ACHN (cell line): ENCODE data around the gene ZNF497.
"Not testable (repeated sequence)": the region's sequence is repeated elsewhere in the genome, so short reads cannot be mapped to it uniquely, and the experiment has no call there.

ENCODE experiments used
- DNase-seq: peaks from one replicate; pipeline ENCODE4 v3.0.0-alpha.2; 2015
- in situ Hi-C: cut with HindIII; loops from 2 replicates; pipeline ENCODE4 v1.10.0; 2017; ENCODE audit warnings: low sequenced_read_pairs, low pct_ligation_motif_present, low pct_unique_long_range_greater_than_20kb

The ZNF497 gene

DNA sequence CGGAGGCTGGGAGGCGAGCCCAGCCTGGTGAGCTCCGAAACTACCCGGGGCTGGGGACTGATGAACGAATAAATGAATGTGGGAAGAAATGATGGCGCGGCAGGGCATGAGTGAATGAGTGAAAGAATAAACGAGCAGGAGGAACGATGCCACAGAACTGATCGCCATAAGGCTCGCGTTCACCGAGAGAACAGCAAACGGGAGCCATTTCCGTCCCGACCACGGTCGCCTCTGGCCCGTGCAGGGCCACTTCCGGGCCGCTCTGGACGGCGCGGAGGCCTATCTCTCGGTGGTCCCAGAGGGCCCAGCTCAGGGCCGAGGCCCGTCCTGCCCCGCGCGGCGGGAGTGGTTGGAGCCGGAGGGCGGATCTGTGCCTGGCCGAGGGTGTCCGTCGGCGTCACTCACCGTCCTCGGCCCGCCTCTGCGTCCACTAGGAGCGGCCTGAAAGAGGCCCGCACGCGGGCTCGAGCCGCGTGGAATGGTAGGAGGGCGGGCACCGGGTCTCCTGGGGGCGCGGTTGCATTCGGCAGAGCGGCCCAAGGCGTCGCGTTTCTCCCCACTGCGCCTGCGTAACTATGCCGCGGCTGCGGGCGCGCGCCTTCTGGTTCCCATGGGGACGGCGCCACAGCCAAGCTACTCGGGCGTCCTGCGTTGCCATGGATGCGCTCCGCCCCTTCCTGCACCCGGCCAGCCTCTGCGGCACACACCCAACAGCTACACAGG, at the start of gene ZNF497:
ZNF497 (minus strand) TSS at position 480 of the 723 bp plus-strand sequence. CDS start 5,116 bp downstream, outside the sequence.
- peak; percentile 94 for DNase-seq
- in situ Hi-C loops: no loop called here

DNA sequence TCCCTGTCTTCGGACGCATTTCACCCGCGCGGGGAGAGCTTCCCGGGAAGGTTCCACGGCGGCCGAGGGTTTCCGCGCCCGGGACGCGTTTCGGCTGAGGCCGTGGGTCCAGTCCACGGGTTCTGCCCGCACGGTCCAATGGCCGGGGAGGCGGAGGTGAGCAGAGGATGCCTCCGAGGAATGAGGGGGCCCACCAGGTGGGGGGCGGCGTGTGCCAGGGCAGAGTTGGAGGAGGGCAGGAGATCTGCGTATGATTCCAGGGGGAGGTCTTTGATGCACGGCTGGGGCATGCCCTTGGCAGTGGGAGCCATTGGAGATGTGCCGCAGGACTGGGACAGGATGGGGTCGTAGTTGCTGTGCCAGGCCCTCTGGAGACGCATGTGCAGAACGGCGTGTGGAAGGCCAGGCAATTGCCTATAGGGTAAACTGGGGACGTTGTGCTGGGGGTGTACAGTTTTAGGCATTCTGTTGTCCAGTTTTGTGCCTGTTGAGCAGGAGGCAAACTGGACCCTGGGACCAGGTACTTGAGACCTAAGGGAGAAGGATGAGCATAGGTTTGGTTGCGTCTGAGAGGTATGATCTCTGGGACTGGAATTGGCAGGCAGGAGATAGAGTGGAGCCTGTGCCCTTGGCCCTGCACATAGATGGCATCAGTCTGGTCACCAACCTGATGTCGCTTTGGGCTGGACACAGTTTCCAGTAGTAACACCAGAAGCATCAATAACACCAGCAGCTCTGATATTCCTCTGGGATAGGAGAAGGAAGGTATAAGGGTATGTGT, 46.6 kb upstream of the ZNF497 start:
- DNase-seq: peak; percentile 41
- in situ Hi-C loops: no loop called here

DNA sequence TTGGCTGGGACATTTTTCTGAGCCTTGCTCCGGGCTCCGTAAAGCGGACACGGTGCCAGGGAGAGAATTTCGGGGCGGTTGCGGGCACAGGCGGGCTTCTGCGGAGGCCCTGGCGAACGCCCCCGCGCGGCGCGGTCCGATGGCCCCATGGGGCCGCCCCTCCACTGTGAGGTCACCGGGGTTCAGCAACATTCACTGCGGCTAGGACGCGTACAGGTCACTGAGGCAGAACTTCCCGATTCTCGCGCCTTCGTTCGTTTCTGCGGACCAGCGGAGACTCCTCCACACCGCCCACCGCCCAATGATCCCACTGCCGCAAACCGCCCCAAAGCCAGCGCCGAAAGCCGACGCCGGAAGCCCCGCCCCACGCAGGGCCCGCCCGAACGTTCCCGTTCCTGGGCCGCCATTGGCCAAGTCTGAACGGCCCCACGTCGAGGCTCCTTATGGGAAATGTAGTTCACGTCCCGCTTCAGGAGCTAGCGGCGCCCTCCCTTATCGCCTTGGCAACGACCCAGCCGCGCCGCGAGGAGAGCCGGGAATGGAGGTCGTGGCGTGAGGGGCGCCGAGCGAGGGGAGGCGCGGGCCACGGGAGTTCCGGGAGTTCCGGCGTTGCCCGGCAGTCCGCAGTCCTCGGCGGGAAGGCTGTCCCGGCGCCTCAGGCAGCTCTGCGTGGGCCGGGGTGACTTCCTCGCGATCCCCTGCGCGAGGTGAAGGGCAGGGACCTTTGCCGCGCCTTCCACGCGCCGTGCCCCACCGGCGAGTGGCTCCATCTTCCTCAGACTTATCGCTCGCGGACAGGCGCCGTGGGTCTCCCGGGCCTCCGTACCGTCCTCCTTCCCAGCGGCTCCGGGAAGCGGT, 45.8 kb upstream of the ZNF497 start, which contains the start of gene ZNF584:
ZNF584 (plus strand) TSS at position 498 of the 858 bp plus-strand sequence. CDS start 499 bp downstream, outside the sequence.
- in situ Hi-C loops: no loop called here
- DNase-seq: peak; percentile 92

DNA sequence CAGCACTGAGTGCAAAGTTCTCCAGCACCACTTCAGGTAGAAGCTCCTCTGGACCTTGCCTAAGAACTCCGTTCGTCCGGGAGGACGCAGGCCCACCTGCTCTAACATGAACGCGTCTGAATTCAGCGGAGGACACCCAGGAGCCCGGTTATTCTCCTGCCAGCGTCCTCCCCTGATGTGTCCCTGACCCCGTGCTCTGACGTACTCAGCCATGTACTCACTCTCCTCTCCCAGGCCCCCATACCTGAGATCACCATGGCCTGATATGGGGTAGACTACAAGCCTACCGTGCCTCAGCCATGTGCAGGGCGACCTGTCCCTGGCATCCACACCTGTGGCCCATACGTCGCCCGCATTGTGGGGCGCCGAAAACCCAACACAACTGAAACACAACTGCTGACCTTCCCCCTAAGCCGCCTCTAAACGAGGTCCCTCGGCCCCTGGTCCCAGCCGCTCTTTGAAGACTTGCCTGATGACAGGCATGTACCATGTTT, 45.2 kb upstream of the ZNF497 start:
- in situ Hi-C loops: no loop called here
- DNase-seq: no peak

DNA sequence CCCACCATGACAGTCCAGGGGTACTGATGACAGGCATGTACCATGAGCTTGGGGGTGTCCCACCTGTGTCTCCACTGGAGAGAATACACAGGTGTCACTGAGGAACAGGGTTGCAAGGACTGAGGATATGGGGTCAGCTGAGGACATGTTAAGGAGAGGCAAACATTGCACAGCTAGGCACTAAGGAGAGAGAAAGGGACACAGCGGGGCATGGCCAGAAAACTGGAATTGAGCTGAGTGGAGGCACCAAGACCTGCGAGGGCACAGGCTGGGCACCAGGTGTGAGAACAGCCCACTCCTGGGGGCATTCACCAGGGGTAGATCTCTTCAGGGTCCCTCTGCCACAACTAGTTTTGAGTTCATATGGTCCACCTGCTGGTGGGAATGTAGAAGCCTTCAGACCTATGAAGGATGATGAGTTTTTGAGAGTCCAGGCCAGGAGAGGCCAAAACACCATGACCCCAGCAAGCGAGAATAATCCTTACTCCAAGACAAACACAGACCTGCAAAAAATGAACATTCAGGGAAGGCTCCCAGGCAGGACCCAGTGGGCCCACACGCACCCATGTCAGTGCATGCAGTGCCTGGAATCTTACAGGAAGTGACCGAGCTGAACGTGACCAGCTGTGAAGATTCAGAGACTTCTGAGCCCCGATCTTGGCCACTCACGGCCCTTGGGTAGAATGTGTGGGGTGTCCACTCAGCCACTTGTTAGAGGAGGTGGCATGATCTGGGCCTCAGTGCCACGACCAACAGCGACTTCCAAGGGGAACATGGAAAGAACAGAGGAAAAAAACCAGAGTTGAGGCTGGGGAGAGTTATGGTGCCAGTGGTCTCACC, 44.5 kb upstream of the ZNF497 start:
- DNase-seq: no peak
- in situ Hi-C loops: no loop called here

DNA sequence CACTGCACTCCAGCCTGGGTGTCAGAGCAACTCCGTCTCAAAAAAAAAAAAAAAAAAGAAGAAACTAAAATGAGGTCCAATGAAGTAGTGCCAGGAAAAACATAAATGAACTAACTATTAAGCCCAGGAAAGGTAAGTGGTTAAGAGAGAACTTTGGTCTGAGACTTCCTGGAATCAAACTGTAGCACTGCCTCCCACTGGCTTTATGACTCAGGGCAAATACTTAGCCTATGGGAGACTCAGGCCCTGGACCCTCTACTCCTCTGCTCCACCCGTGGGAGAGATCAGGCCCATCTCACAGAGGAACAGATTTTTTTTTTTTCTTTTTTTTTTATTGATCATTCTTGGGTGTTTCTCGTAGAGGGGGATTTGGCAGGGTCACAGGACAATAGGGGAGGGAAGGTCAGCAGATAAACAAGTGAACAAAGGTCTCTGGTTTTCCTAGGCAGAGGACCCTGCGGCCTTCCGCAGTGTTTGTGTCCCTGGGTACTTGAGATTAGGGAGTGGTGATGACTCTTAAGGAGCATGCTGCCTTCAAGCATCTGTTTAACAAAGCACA, 41.4 kb upstream of the ZNF497 start:
- in situ Hi-C loops, DNase-seq: not testable (repeated sequence)

DNA sequence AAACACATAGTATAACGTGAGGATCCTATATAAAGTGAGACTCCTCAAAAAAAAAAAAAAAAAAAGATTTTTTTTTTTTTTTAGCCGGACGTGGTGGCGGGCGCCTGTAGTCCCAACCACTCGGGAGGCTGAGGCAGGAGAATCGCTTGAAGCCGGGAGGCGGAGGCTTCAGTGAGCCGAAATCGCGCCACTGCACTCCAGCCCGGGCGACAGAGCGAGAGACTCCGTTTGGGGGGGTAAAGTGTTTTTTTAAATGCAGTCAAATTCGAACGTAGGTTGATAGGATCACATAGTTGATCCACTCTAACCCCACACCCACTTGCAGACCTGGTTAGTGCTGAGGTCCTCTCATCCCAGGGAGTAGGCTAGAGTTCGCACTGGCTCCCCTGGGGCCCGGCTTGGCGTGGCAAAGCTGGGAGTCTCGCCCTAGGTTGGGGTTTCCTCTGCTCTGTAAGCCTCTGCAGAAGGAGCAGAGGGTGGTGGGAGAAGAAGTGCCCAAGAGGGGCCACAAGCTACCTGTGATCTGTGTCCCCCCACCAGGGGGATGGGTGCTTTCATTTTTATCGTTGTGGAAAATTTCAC, 39.4 kb upstream of the ZNF497 start:
- in situ Hi-C loops: no loop called here
- no peak for DNase-seq

DNA sequence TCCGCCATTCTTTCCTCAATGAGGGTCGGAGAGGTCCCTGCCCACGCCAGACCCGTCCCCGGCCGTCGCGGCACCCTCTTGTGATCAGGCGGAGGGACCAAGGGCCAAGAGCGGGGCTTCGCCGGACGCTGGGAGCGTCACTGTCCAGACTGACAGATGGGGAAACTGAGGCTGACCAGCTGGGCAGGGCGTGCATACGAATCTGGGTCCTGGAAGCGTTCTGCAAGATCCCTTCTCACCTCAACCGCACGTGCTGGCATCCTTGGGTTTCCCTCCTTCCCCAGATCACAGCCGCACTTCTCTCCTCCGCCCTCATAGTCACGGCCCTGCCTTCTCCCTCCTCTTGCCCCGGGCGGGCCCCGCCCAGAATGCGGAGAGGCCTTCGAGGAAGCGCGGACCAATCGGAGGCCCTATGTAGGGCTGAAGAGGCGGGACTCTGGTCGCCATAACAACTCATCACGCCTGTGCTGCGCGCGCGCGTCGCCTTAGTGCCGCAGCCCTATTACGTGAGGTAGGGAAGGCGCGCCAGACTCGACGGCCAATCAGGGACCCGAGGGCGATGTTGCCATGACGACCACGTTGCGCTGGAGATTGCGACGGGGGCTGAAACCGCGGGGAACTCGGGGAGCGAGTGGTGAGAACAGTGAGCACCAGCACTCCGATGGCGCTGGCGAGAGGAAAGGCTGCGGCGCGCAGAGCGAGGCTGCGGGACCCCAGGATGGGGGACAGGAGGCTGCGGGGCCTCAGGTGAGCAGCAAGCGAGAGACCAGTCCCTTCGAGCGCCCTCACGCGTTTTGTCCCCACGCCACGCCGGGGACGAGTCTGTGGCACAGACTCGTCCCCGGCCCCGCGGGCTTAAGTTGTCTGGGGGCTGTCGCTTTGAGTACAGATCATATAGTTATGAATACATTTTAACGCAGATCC, 38.6 kb upstream of the ZNF497 start:
- DNase-seq: peak; percentile 97
- in situ Hi-C loops: no loop called here

DNA sequence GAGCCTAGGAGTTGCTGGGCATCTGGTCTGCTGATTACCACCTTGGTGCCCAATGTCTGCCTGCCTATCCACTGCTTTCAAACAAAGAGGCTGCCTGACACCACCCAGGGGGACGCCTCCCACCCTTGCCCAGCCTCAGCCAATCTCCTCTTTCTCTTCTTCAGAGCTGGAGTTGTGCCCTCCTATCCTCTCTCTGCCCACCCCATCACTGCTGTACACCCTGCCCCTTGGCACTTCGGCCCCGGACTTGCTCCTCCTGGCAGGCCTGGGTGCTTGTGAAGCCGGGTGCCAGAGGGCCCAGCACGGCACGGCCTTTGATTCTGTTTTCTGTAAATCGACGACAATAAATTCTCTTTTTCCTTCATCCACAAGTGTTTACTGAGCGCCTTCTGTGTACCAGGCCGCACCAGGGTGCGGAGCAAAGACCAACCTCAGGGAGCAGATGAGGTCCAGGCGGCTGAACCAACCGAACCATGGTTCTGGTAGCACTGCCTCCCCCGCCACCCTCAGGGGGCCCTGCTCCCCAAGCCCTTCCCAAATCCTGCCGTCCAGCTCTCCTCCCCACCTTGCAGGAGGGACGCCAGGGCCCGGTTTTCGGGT, 37.9 kb upstream of the ZNF497 start:
- no peak for DNase-seq
- in situ Hi-C loops: no loop called here

DNA sequence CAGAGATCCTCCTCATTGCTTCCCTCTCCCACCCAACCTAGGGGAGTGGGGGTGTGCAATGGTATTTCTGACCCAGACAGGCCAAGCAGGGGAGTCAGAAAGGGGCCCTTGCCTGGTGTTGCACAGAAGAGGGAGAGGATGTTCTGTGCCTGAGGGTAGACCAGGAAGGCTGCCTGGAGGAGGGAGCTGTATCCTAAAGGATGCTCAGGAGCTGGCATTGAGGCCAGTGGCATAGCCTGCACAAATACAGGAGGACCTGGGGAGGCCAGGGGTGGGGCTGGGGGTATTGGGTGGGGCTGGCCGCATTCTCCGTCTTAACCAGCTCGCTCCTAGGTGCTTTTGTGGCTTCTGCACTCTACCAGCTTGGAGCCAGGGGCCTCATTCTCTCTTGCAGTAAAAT, 37.4 kb upstream of the ZNF497 start:
- in situ Hi-C loops: no loop called here
- DNase-seq: no peak

DNA sequence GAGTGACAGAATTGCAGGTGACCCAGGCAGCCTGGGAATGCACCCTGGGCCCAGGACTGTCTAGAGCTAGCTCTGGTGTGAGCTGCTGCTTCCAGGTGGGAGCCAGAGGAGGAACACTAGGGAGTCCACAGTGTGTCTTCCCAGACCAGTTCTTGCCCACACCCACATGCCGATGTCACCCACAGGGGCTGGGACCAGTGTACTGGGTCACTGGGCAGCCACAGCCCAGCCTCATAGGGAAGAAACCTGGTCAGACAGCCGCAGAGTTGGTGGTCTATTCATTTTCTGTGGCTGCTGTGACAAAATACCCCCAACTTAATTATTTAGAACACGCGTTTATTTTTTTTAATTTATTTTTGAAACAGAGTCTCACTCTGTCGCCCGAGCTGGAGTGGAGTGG, 36.0 kb upstream of the ZNF497 start:
- DNase-seq: no peak
- in situ Hi-C loops: no loop called here

DNA sequence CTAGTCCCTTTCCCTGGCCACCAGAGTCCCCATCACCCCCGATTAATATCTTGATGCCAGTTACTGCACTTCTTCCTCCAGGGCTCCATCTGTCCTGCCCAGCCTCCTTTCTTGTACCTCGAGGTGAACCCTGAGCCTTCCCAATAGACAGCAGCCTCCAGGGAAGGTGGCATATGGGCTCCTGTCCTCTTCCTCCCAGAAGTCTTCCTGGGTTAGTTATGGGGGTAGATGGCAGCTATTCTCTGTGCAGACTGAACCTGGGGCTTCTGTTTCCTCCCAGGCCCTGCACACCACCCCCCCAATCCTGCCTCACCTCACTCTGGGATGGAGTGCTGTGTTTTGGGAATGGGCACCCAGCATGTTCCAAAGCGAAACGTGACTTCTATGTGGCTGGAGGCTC, 35.5 kb upstream of the ZNF497 start:
- in situ Hi-C loops: no loop called here
- no peak for DNase-seq

DNA sequence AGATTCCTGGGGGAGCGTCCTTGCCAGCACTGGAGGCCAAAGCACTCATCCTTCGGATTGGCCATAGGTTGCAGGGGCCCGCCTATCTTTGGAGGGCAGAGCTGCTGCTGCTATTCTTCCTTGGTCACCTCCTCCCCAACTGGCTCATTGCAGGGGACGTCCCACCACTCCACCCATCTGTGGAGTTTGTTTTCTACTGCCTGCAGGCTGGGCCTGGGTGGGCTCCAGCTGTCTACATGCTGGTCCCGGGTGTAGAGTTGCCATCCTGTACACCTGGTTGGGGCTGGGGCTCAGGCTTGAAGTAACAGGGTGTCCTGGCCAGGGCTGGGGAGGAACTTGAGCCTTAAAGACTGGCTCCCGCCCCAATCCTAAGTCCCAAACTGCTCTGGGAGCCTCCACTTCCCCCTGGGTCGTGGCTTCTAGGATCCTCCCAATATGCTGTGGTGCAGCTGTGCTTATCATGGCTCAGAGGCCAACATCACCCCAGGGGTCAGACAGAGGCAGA, 35.0 kb upstream of the ZNF497 start:
- no peak for DNase-seq
- in situ Hi-C loops: no loop called here

DNA sequence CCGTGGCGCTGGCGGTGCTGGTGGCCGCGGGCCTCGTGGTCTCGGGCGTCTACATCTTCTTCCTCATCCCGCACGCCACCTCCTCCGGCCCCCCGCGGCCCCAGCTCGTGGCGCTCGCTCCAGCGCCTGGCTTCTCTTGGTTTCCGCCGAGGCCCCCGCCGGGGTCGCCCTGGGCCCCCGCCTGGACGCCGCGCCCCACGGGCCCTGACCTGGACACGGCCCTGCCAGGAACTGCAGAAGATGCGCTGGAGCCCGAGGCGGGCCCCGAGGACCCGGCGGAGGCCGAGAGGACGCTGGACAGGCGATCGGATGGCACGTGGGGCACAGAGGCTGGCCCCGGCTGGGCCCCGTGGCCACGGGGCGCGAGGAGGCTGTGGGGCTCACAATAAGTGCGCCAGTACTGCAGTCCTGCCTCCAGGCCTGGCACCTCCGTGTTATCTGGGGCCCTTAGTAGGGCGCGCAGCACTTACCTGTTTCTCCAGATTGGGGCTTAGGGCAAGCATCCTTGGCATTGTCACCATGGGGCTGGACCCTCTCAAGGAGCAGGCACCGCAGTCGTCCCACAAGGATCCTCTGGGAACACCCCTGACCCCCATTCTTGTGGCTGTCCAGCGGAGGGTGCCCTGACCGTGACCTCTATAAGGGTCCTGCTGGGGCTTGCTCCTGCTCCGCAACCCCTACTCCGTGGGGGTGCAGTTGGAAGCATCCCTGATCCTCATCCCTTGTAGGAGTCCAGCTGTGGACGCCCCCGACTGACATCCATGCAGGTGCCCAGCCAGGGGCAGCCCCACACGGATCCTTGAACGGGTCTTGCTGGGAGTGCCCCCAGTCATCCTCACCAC, 34.4 kb upstream of the ZNF497 start:
- in situ Hi-C loops: no loop called here
- no peak for DNase-seq

DNA sequence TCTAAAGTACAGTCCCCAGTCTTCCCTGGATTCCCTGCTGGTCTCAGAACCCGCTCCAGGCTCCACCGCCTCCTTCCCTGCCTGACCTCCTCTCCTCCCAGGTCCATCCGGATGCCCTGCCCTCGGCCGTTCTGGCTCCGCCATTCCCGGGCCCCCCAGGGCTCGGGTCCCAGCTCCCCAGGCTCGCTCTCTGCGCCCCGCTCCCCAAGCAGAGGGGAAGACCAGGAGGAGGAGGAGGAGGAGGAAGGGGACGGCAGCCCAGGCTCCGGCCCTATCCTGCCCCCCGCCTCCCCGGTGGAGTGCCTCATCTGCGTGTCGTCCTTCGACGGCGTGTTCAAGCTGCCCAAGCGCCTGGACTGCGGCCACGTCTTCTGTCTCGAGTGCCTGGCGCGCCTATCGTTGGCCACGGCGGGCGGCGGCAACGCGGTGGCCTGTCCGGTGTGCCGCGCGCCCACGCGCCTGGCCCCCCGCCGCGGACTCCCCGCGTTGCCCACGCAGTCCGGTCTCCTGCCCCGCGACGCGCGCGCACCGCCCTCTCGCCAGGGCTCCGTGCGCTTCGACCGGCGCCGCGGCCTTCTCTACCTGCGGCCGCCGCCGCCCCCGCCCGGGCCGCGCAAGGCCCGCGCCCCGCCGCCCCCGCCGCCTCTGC, 33.6 kb upstream of the ZNF497 start:
- no peak for DNase-seq
- in situ Hi-C loops: no loop called here
